ENCODE results near the gene GNAS-AS1. TPM values are rescaled to one million over a fixed set of nuclear protein-coding genes. Genes with fewer than 3 reads are reported as not detected.

GNAS-AS1 gene
- total and polyA plus RNA-seq, 2 donors (not counting 1 experiment from before 2014, with no cell fraction given), result 1.5 TPM; not detected in 1

- TF ChIP-seq CTCF (IDR thresholded peaks at IDR 0.05), result no peak
- TF ChIP-seq EZH2 (IDR thresholded peaks at IDR 0.05; ENCODE audit: borderline replicate concordance, insufficient read depth, low read depth, low read length, poor library complexity, severe bottlenecking), result no peak
- H3K9me3 ChIP-seq (ENCODE audit: control extremely low read depth in 1 of 3, control insufficient read depth in 2 of 3, insufficient read depth in 1 of 3, low read length in 2 of 3), result no peaks in the 10 kb centered on the region
- no peaks in the 10 kb centered on the region for H3K36me3 ChIP-seq (replicated peaks in 1 of 2; ENCODE audit: control extremely low read depth in 1 of 2, control insufficient read depth in 1 of 2, extremely low read depth in 1 of 2, insufficient read depth in 2 of 2, low read length in 1 of 2)
- Mint-ChIP-seq H3K4me1 (peaks cover 29% of the 10 kb centered on the region), H3K4me3 (peak overlapping the region; percentile 85), H3K27ac (peak overlapping the region; percentile 88), H3K9me3 (ENCODE audit: insufficient read depth) (no peaks in the 10 kb centered on the region), H3K27me3 (no peaks in the 10 kb centered on the region)
- H3K4me3 ChIP-seq (ENCODE audit: control extremely low read depth in 1 of 5, extremely low read depth in 1 of 5, insufficient read depth in 1 of 5, low read depth in 2 of 5, low read length in 4 of 5), result peak overlapping the region; percentile 26 to 90 (median 71)
- H3K27ac ChIP-seq (ENCODE audit: low read length in 2 of 2), result peak overlapping the region; percentile 64 to 88
- 39% methylated on average over 101 of the region's 101 CpGs for WGBS (ENCODE audit: insufficient coverage)
- H3K27me3 ChIP-seq (replicated peaks in 1 of 4; ENCODE audit: control extremely low read depth in 1 of 4, control insufficient read depth in 3 of 4, insufficient read depth in 4 of 4, low read length in 3 of 4), result no peaks in the 10 kb centered on the region
- H2AFZ ChIP-seq (ENCODE audit: insufficient read depth, low read depth, low read length, poor library complexity, severe bottlenecking), result peak overlapping the region; percentile 78
- peak overlapping the region; percentile 76 for H3K9ac ChIP-seq (ENCODE audit: low read length)
- H3K79me2 ChIP-seq (ENCODE audit: control insufficient read depth, insufficient read depth, low read length), result peaks cover 38% of the 10 kb centered on the region
- intact Hi-C loops (cut with micrococcal nuclease), result loop anchor here (2.0 kb wide), 1 partner anchor 38 kb away; the partner anchor contains the start of gene GNAS-AS1
- ATAC-seq (ENCODE audit: low read depth) (peak; percentile 42), DNase-seq (peak; percentile 93)
- peak overlapping the region; percentile 78 for H3K4me2 ChIP-seq (replicated peaks; ENCODE audit: low read depth, low read length, poor library complexity, severe bottlenecking)
- CTCF ChIA-PET, result interaction anchor here (1.8 kb wide), 1 partner anchor 143 kb away, joined by 7 read pairs; the partner anchor contains the start of gene ATP5F1E
- POLR2A ChIA-PET, result interaction anchor here (0.5 to 1.8 kb wide), 7 partner anchors 19 to 234 kb away, joined by 3 to 9 read pairs (median 6); partner anchors contain the start of genes ATP5F1E, NELFCD and PRELID3B
- H4K20me1 ChIP-seq (ENCODE audit: control insufficient read depth, insufficient read depth, low read length, poor library complexity, severe bottlenecking), result peaks cover 4% of the 10 kb centered on the region
- H3K4me1 ChIP-seq (ENCODE audit: control insufficient read depth in 2 of 2, insufficient read depth in 2 of 2, low read length in 2 of 2), result peaks cover 25 to 30% of the 10 kb centered on the region in 2 donors
These were observed 38.0 kb upstream of the GNAS-AS1 start for GRCh38 chr20:58888521-58889333.

GRCh38 chr20:58888103-58888502, 37.4 kb upstream of the GNAS-AS1 start:
- POLR2A ChIA-PET, result no interaction called here
- peak overlapping the region; percentile 78 for H3K4me2 ChIP-seq (replicated peaks; ENCODE audit: low read depth, low read length, poor library complexity, severe bottlenecking)
- Mint-ChIP-seq H3K9me3 (ENCODE audit: insufficient read depth) (no peaks in the 10 kb centered on the region), H3K4me3 (peak overlapping the region; percentile 85), H3K27me3 (no peaks in the 10 kb centered on the region), H3K4me1 (peaks cover 24% of the 10 kb centered on the region), H3K27ac (peak overlapping the region; percentile 88)
- H3K4me1 ChIP-seq (ENCODE audit: control insufficient read depth in 2 of 2, insufficient read depth in 2 of 2, low read length in 2 of 2), result peaks cover 18 to 24% of the 10 kb centered on the region in 2 donors
- CTCF ChIA-PET, result no interaction called here
- H3K9me3 ChIP-seq (ENCODE audit: control extremely low read depth in 1 of 3, control insufficient read depth in 2 of 3, insufficient read depth in 1 of 3, low read length in 2 of 3), result no peaks in the 10 kb centered on the region
- H3K9ac ChIP-seq (ENCODE audit: low read length), result peak overlapping the region; percentile 76
- 60% methylated on average over 8 of the region's 12 CpGs for WGBS (ENCODE audit: insufficient coverage)
- peaks cover 4% of the 10 kb centered on the region for H4K20me1 ChIP-seq (ENCODE audit: control insufficient read depth, insufficient read depth, low read length, poor library complexity, severe bottlenecking)
- no peaks in the 10 kb centered on the region for H3K36me3 ChIP-seq (replicated peaks in 1 of 2; ENCODE audit: control extremely low read depth in 1 of 2, control insufficient read depth in 1 of 2, extremely low read depth in 1 of 2, insufficient read depth in 2 of 2, low read length in 1 of 2)
- ATAC-seq (ENCODE audit: low read depth) (no peak), DNase-seq (no peak)
- peak overlapping the region; percentile 59 to 64 for H3K27ac ChIP-seq (ENCODE audit: low read length in 2 of 2)
- peak overlapping the region; percentile 78 for H2AFZ ChIP-seq (ENCODE audit: insufficient read depth, low read depth, low read length, poor library complexity, severe bottlenecking)
- no peaks in the 10 kb centered on the region for H3K27me3 ChIP-seq (replicated peaks in 1 of 4; ENCODE audit: control extremely low read depth in 1 of 4, control insufficient read depth in 3 of 4, insufficient read depth in 4 of 4, low read length in 3 of 4)
- H3K4me3 ChIP-seq (ENCODE audit: control extremely low read depth in 1 of 5, extremely low read depth in 1 of 5, insufficient read depth in 1 of 5, low read depth in 2 of 5, low read length in 4 of 5), result peak overlapping the region; percentile 26 to 71 (median 68)
- intact Hi-C loops (cut with micrococcal nuclease), result loop anchor here (2.0 kb wide), 1 partner anchor 37 kb away; the partner anchor contains the start of gene GNAS-AS1
- H3K79me2 ChIP-seq (ENCODE audit: control insufficient read depth, insufficient read depth, low read length), result peaks cover 32% of the 10 kb centered on the region
- TF ChIP-seq CTCF (IDR thresholded peaks at IDR 0.05), result no peak
- no peak for TF ChIP-seq EZH2 (IDR thresholded peaks at IDR 0.05; ENCODE audit: borderline replicate concordance, insufficient read depth, low read depth, low read length, poor library complexity, severe bottlenecking)

Measured in B cell (primary cell).